G401 (cell line): ENCODE data around the gene SRP19. TPM values are rescaled to one million over a fixed set of nuclear protein-coding genes. Genes with fewer than 3 reads are reported as not detected.
"Not testable (repeated sequence)": the region's sequence is repeated elsewhere in the genome, so short reads cannot be mapped to it uniquely, and the experiment has no call there.

Experiments used
- DNase-seq: peaks from one replicate; pipeline ENCODE4 v3.0.0-alpha.2; 2015; ENCODE audit warnings: low spot score
- in situ Hi-C: cut with HindIII; loops from 2 replicates; pipeline ENCODE4 v1.10.0; 2016; ENCODE audit warnings: low sequenced_read_pairs, mixed read lengths
- total RNA-seq: library from RNA; depleted of rRNA; stranded (reverse); fragments of >200 nt; shearing (Covaris generic); gene quantifications from 2 replicates; pipeline ENCODE4 v1.2.3, GENCODE V29; 2014; rRNA removed

SRP19 gene
- 39.9 and 78.1 TPM in 2 replicates for total RNA-seq

- in situ Hi-C loops = no loop called here
- DNase-seq = peak; percentile 97
These were observed at the start of gene SRP19 for GRCh38 chr5:112860929-112861637. SRP19 (plus strand) TSS chr5:112861287; CDS start chr5:112861377, 90 bp downstream.

- in situ Hi-C loops = no loop called here
- DNase-seq = no peak
These were observed 48.5 kb upstream of the SRP19 start for GRCh38 chr5:112812549-112812948.

- in situ Hi-C loops = no loop called here
These were observed 40.8 kb upstream of the SRP19 start for GRCh38 chr5:112820246-112820645.

GRCh38 chr5:112822456-112822855 lies 38.6 kb upstream of the SRP19 start:
- in situ Hi-C loops = no loop called here
- no peak for DNase-seq

More at GRCh38 chr5:112820246-112820645, 40.8 kb upstream of the SRP19 start:
- DNase-seq = no peak

- in situ Hi-C loops = no loop called here
- no peak for DNase-seq
These were observed 37.9 kb upstream of the SRP19 start for GRCh38 chr5:112823181-112823580.

- in situ Hi-C loops = no loop called here
- no peak for DNase-seq
These were observed 37.4 kb upstream of the SRP19 start for GRCh38 chr5:112823656-112824055.

- in situ Hi-C loops = no loop called here
- no peak for DNase-seq
These were observed 36.9 kb upstream of the SRP19 start for GRCh38 chr5:112824197-112824596.

GRCh38 chr5:112830378-112830777 lies 30.7 kb upstream of the SRP19 start:
- in situ Hi-C loops = no loop called here
- DNase-seq = no peak

- in situ Hi-C loops = no loop called here
- no peak for DNase-seq
These were observed 27.1 kb upstream of the SRP19 start for GRCh38 chr5:112833971-112834370.

GRCh38 chr5:112844489-112844888 lies 16.6 kb upstream of the SRP19 start:
- in situ Hi-C loops = no loop called here
- DNase-seq = no peak

- in situ Hi-C loops = no loop called here
- DNase-seq = no peak
These were observed 14.5 kb upstream of the SRP19 start for GRCh38 chr5:112846556-112846955.

GRCh38 chr5:112847306-112847705 lies 13.8 kb upstream of the SRP19 start:
- DNase-seq = no peak
- in situ Hi-C loops = no loop called here

GRCh38 chr5:112848116-112848811 lies 12.8 kb upstream of the SRP19 start:
- peak; percentile 64 for DNase-seq

GRCh38 chr5:112849912-112850311 lies 11.2 kb upstream of the SRP19 start:
- DNase-seq = no peak
- in situ Hi-C loops = no loop called here

More at GRCh38 chr5:112848116-112848811, 12.8 kb upstream of the SRP19 start:
- in situ Hi-C loops = no loop called here

- DNase-seq = no peak
- in situ Hi-C loops = no loop called here
These were observed 6.4 kb upstream of the SRP19 start for GRCh38 chr5:112854651-112855050.

GRCh38 chr5:112857866-112858265 lies 3.2 kb upstream of the SRP19 start:
- in situ Hi-C loops = no loop called here

GRCh38 chr5:112860571-112860928 lies 537 bp upstream of the SRP19 start:
- DNase-seq, in situ Hi-C loops: not testable (repeated sequence)

More at GRCh38 chr5:112857866-112858265, 3.2 kb upstream of the SRP19 start:
- no peak for DNase-seq

- no peak for DNase-seq
- in situ Hi-C loops = no loop called here
These were observed 525 bp downstream of the SRP19 start for GRCh38 chr5:112861638-112861985.

- DNase-seq = no peak
- in situ Hi-C loops = no loop called here
These were observed 998 bp downstream of the SRP19 start for GRCh38 chr5:112862085-112862484.

- peak; percentile 16 for DNase-seq
- in situ Hi-C loops = no loop called here
These were observed 2.5 kb downstream of the SRP19 start for GRCh38 chr5:112863549-112863948.

GRCh38 chr5:112865128-112865527 lies 4.0 kb downstream of the SRP19 start:
- in situ Hi-C loops = no loop called here
- DNase-seq = no peak
